A673 (cell line): Measurements from ENCODE around the gene CD180. TPM values are rescaled to one million over a fixed set of nuclear protein-coding genes. Genes with fewer than 3 reads are reported as not detected.
A peak's percentile ranks its signal among the peaks of the same experiment; 100 is the strongest.

Experiments used
- BruUV-seq: library from RNA; stranded (reverse); fragments of 400-500 nt; replicated peaks from 2 replicates; lab custom pipeline; 2021; lab: Mats Ljungman, UMichigan
- CTCF ChIA-PET: fragments of 300-600 bp; sonication (Branson Sonifier 250); formaldehyde crosslinking; loops from one replicate; lab custom pipeline; 2022; ENCODE audit warnings: antibody characterized with exemption; lab: Charles Lee
- POLR2A ChIA-PET: fragments of 300-600 bp; sonication (Branson Sonifier 250); formaldehyde crosslinking; loops from one replicate; lab custom pipeline; 2022; ENCODE audit warnings: antibody characterized with exemption; ENCODE audit not compliant: low non-redundant PET; lab: Charles Lee
- DNase-seq: peaks from one replicate; pipeline ENCODE4 v3.0.0-alpha.2; 2015; ENCODE audit warnings: low spot score
- H3K27ac ChIP-seq: fragments of 200-600 bp; sonication (generic); 2 replicates; pipeline ENCODE4 v1.5.1; 2016; ENCODE audit warnings: mixed run types, low read depth, mild to moderate bottlenecking, mixed read lengths, antibody characterized with exemption, low read length; ENCODE audit not compliant: poor library complexity, severe bottlenecking
- H3K27me3 ChIP-seq: fragments of 200-600 bp; sonication (generic); replicated peaks from 2 replicates; pipeline ENCODE4 v1.6.1; 2017; ENCODE audit warnings: mixed run types, low read depth, mild to moderate bottlenecking, mixed read lengths, antibody characterized with exemption, low read length; ENCODE audit not compliant: insufficient read depth, poor library complexity
- H3K36me3 ChIP-seq: fragments of 200-600 bp; sonication (generic); 2 replicates; pipeline ENCODE4 v1.6.1; 2016; ENCODE audit warnings: mixed run types, mild to moderate bottlenecking, mixed read lengths, antibody characterized with exemption, low read length; ENCODE audit not compliant: insufficient read depth, poor library complexity, severe bottlenecking
- H3K4me1 ChIP-seq: fragments of 200-600 bp; sonication (generic); 2 replicates; pipeline ENCODE4 v1.6.1; 2017; ENCODE audit warnings: mixed run types, mild to moderate bottlenecking, mixed read lengths, antibody characterized with exemption, low read length; ENCODE audit not compliant: insufficient read depth, poor library complexity, severe bottlenecking
- H3K4me3 ChIP-seq: fragments of 200-600 bp; sonication (generic); 2 replicates; pipeline ENCODE4 v1.5.1; 2016; ENCODE audit warnings: low read depth, mixed run types, mild to moderate bottlenecking, mixed read lengths, low read length; ENCODE audit not compliant: poor library complexity, severe bottlenecking
- H3K9me3 ChIP-seq: fragments of 200-600 bp; sonication (generic); 2 replicates; pipeline ENCODE4 v1.6.1; 2016; ENCODE audit warnings: mixed run types, low read depth, mild to moderate bottlenecking, mixed read lengths, antibody characterized with exemption, low read length; ENCODE audit not compliant: poor library complexity, severe bottlenecking
- CTCF ChIP-seq: fragments of 300-800, 200-600 bp; sonication (generic); conservative IDR thresholded peaks from 2 replicates; pipeline ENCODE4 v1.5.1; 2017; ENCODE audit warnings: low read depth, mild to moderate bottlenecking, antibody characterized with exemption, low read length, moderate library complexity, mixed read lengths
- EZH2 ChIP-seq: fragments of 200-600 bp; sonication (generic); IDR thresholded peaks from 2 replicates; pipeline ENCODE4 v1.6.1; 2017; ENCODE audit warnings: borderline replicate concordance, low read depth, mild to moderate bottlenecking, mixed read lengths, antibody characterized with exemption, low read length; ENCODE audit not compliant: poor library complexity, severe bottlenecking
- intact Hi-C: fragments of 100-400 bp; cut with micrococcal nuclease; formaldehyde crosslinking; loops from one replicate; pipeline ENCODE4 v1.10.0; 2022; ENCODE audit not compliant: unreplicated experiment
- total RNA-seq: library from RNA; stranded (reverse); gene quantifications from 2 replicates; pipeline ENCODE4 v1.2.3, GENCODE V29; 2021

Gene CD180
- total RNA-seq, 1 experiment from 2014 or later: not detected

GRCh38 chr5:67163231-67163756 is 33.3 kb downstream of the CD180 start:
- H3K36me3 ChIP-seq: no peaks in the 10 kb centered on the region
- no peak for DNase-seq
- BruUV-seq: no TSS peak
- H3K9me3 ChIP-seq: no peaks in the 10 kb centered on the region
- H3K4me1 ChIP-seq: peaks cover 17% of the 10 kb centered on the region
- intact Hi-C loops: no loop called here
- ChIA-PET CTCF (interaction anchor here (0.6 kb wide), 1 partner anchor 17 kb away, joined by 3 read pairs; no protein-coding TSS in a partner anchor), POLR2A (no interaction called here)
- TF ChIP-seq CTCF (no peak), EZH2 (no peak)
- no peak overlapping the region for H3K27ac ChIP-seq
- no peaks in the 10 kb centered on the region for H3K27me3 ChIP-seq
- H3K4me3 ChIP-seq: no peak overlapping the region

GRCh38 chr5:67161767-67162166 is 34.8 kb downstream of the CD180 start:
- BruUV-seq: no TSS peak
- Histone ChIP-seq H3K36me3 (no peaks in the 10 kb centered on the region), H3K4me1 (peaks cover 23% of the 10 kb centered on the region), H3K9me3 (no peaks in the 10 kb centered on the region), H3K27me3 (no peaks in the 10 kb centered on the region), H3K27ac (no peak overlapping the region), H3K4me3 (no peak overlapping the region)
- ChIA-PET POLR2A (no interaction called here), CTCF (no interaction called here)
- no peak for TF ChIP-seq CTCF
- TF ChIP-seq EZH2: no peak
- no peak for DNase-seq
- intact Hi-C loops: no loop called here

DNA sequence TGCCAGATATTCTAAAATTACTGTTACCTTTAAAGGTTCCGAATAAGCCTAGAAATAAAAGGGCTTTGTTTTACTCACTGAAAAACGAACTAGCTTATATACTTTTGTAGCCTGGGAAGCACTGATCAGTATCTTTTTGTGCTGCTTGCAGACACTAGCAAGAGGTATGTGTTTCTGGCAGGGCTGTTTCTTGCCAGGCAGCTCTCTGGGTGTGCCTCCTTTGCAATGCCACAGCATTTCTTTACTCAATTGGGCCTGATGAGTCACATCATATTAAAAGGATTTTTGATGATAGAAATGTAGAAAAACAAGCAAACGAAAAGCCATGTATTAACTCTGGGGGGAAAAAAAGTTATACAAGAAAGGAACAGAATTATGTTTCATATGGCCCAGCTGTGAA is 35.6 kb downstream of the CD180 start:
- Histone ChIP-seq H3K4me1 (peaks cover 23% of the 10 kb centered on the region), H3K27ac (no peak overlapping the region), H3K4me3 (no peak overlapping the region), H3K9me3 (no peaks in the 10 kb centered on the region), H3K36me3 (no peaks in the 10 kb centered on the region), H3K27me3 (no peaks in the 10 kb centered on the region)
- CTCF ChIA-PET: no interaction called here
- no TSS peak for BruUV-seq
- no peak for TF ChIP-seq CTCF
- TF ChIP-seq EZH2: no peak
- intact Hi-C loops: no loop called here
- POLR2A ChIA-PET: no interaction called here
- DNase-seq: peak; percentile 45
